Mammary epithelial cell (primary cell): ENCODE results near the gene SLC1A4.

Source experiments
- EZH2 ChIP-seq: IDR thresholded peaks from 2 replicates; pipeline ENCODE4 v1.6.1; 2012; ENCODE audit warnings: low read length, inconsistent platforms, borderline replicate concordance
- TF ChIP-seq, protein P1 (sequence below), 2 donors: IDR thresholded peaks in 1 of 2; conservative IDR thresholded peaks in 1 of 2; 2 replicates each; pipeline ENCODE4 v1.5.1; 2011 to 2012; ENCODE audit warnings: inconsistent platforms in 2 of 2, low read length in 2 of 2, mild to moderate bottlenecking in 2 of 2, control low read depth in 1 of 2, low read depth in 1 of 2; ENCODE audit not compliant: insufficient read depth in 1 of 2; ENCODE audit errors: extremely low read depth in 1 of 2

DNA sequence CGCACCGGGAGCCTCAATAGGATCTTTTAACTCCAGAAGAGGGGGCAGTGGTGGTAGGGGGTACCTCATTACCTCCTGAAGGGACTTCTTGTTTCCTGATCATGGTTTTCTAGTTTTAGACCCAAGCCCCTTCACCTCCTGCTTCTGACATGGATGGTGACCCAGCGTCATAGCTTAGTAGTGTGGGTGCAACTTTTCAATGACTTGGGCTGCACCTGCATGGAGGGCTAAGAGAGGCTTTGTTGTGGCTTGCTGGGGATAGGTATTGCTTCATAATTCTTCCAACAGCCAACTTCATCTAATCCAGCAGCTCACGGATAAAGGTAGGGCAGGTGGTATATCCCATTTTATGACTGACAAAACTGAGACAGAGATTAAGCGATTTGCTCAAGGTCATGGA is 3.0 kb downstream of the SLC1A4 start:
- no peak for TF ChIP-seq EZH2
- TF ChIP-seq, protein P1, sequence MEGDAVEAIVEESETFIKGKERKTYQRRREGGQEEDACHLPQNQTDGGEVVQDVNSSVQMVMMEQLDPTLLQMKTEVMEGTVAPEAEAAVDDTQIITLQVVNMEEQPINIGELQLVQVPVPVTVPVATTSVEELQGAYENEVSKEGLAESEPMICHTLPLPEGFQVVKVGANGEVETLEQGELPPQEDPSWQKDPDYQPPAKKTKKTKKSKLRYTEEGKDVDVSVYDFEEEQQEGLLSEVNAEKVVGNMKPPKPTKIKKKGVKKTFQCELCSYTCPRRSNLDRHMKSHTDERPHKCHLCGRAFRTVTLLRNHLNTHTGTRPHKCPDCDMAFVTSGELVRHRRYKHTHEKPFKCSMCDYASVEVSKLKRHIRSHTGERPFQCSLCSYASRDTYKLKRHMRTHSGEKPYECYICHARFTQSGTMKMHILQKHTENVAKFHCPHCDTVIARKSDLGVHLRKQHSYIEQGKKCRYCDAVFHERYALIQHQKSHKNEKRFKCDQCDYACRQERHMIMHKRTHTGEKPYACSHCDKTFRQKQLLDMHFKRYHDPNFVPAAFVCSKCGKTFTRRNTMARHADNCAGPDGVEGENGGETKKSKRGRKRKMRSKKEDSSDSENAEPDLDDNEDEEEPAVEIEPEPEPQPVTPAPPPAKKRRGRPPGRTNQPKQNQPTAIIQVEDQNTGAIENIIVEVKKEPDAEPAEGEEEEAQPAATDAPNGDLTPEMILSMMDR (conservative IDR thresholded peaks at IDR 0.05 in 1 of 2, IDR thresholded peaks at IDR 0.05 in 1 of 2; ENCODE audit: extremely low read depth in 1 of 2, insufficient read depth in 1 of 2, low read depth in 1 of 2, low read length in 2 of 2), result no peak
